OCI-LY3 (cell line): ENCODE measurements around the gene MPRIP.

ENCODE experiments used
- EZH2phosphoT487 ChIP-seq: fragments of 200-600 bp; shearing (Covaris generic); IDR thresholded peaks from 2 replicates; pipeline ENCODE4 v1.6.1; 2018; ENCODE audit warnings: antibody characterized with exemption, mixed run types, low read depth
- TF ChIP-seq, protein P1 (sequence below): fragments of 200-600, 300-600 bp; sonication (generic); IDR thresholded peaks from 2 replicates; pipeline ENCODE4 v1.5.1; 2014; ENCODE audit warnings: antibody characterized with exemption, low read length, low read depth

DNA sequence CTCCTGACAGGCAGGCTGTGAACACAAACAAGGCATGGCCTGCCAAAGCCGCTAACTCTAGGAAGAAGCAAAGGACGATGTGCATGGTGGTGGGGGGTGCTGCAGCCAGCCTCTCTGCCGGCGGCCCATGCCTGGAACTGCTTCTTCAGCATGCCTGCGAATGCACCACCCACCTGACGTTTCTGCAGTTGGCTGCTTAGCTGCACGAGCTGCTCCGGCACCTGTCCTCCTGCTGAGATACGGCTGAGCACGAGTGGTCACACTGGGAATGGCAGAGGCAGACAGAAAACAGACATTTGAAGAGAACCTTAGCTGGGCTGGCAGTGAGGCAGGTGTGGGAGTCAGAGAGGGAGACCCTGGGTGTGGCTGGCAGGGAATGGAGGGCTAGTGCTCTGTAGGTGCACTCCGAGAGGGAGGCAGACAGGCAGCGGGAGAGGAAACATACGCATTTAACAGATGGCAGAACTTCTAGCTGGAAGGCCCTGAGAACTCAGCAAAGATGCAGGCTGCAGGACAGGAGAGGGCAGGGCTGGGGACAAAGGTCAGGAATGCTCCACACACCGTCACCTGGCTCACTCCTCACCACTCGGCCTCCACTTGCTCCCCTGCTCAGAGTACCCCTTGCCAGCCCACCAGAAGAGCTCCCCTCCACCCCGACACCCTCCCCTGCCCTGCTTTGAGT is 189.5 kb downstream of the MPRIP start:
- TF ChIP-seq, protein P1, sequence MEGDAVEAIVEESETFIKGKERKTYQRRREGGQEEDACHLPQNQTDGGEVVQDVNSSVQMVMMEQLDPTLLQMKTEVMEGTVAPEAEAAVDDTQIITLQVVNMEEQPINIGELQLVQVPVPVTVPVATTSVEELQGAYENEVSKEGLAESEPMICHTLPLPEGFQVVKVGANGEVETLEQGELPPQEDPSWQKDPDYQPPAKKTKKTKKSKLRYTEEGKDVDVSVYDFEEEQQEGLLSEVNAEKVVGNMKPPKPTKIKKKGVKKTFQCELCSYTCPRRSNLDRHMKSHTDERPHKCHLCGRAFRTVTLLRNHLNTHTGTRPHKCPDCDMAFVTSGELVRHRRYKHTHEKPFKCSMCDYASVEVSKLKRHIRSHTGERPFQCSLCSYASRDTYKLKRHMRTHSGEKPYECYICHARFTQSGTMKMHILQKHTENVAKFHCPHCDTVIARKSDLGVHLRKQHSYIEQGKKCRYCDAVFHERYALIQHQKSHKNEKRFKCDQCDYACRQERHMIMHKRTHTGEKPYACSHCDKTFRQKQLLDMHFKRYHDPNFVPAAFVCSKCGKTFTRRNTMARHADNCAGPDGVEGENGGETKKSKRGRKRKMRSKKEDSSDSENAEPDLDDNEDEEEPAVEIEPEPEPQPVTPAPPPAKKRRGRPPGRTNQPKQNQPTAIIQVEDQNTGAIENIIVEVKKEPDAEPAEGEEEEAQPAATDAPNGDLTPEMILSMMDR, result no peak
- TF ChIP-seq EZH2phosphoT487, result no peak
